AG10803 (cell line): ENCODE measurements around the gene SLPI.

ENCODE experiments used
- DNase-seq: peaks from one replicate; pipeline ENCODE4 v3.0.0; 2010; ENCODE audit warnings: low read depth
- H3K4me3 ChIP-seq: 2 replicates; pipeline ENCODE4 v1.5.1; 2011; ENCODE audit warnings: mild to moderate bottlenecking, low read length, control low read depth
- TF ChIP-seq, protein P1 (sequence below): conservative IDR thresholded peaks from 2 replicates; pipeline ENCODE4 v1.5.1; 2011; ENCODE audit warnings: mild to moderate bottlenecking, low read length, control low read depth, inconsistent platforms

SLPI gene, protein sequence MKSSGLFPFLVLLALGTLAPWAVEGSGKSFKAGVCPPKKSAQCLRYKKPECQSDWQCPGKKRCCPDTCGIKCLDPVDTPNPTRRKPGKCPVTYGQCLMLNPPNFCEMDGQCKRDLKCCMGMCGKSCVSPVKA

DNA sequence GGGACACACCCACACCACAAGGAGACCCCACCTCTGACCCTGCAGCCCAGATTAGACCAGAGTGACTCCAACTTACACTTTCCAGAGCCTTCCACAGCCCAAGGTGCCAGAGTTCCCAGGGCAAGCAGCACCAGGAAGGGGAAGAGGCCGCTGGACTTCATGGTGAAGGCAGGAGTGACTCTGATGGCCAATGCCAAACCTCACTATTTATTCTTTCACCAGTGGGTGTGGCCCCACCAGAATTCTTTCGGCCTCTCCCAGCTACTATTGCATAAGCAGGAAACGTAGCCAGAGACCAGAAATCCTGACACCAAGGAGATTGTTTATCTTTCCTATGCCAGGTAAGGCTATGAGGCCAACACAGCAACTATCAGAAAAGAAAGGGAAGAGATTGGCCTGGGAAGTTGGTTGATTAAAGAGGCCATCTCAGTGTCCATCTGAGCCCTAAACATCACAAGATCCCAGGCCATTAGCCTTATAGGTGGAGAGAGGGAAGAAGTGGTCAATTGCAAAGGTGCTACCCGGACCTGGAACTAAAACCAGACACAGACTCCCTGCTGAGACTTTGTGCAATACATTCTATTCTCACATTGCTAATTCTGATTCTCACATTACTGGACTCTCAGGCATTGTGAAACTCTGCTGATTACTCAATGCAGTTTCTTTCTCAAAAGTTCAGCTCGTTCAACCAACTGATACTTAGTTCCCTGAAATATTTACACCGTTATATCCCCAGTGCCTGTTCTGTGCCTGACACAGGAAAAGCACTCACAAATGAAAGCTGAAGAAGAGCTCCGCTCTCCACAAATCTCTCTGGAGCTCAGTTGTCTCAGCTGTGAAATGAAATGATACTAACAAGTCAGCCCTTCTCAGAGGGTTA lies at the start of gene SLPI:
SLPI (minus strand) TSS at position 182 of the 880 bp plus-strand sequence; CDS start at position 161, 21 bp downstream.
- H3K4me3 ChIP-seq: no peak within 1 kb of the TSS
- DNase-seq: peak; percentile 55
- TF ChIP-seq, protein P1, sequence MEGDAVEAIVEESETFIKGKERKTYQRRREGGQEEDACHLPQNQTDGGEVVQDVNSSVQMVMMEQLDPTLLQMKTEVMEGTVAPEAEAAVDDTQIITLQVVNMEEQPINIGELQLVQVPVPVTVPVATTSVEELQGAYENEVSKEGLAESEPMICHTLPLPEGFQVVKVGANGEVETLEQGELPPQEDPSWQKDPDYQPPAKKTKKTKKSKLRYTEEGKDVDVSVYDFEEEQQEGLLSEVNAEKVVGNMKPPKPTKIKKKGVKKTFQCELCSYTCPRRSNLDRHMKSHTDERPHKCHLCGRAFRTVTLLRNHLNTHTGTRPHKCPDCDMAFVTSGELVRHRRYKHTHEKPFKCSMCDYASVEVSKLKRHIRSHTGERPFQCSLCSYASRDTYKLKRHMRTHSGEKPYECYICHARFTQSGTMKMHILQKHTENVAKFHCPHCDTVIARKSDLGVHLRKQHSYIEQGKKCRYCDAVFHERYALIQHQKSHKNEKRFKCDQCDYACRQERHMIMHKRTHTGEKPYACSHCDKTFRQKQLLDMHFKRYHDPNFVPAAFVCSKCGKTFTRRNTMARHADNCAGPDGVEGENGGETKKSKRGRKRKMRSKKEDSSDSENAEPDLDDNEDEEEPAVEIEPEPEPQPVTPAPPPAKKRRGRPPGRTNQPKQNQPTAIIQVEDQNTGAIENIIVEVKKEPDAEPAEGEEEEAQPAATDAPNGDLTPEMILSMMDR: no peak

DNA sequence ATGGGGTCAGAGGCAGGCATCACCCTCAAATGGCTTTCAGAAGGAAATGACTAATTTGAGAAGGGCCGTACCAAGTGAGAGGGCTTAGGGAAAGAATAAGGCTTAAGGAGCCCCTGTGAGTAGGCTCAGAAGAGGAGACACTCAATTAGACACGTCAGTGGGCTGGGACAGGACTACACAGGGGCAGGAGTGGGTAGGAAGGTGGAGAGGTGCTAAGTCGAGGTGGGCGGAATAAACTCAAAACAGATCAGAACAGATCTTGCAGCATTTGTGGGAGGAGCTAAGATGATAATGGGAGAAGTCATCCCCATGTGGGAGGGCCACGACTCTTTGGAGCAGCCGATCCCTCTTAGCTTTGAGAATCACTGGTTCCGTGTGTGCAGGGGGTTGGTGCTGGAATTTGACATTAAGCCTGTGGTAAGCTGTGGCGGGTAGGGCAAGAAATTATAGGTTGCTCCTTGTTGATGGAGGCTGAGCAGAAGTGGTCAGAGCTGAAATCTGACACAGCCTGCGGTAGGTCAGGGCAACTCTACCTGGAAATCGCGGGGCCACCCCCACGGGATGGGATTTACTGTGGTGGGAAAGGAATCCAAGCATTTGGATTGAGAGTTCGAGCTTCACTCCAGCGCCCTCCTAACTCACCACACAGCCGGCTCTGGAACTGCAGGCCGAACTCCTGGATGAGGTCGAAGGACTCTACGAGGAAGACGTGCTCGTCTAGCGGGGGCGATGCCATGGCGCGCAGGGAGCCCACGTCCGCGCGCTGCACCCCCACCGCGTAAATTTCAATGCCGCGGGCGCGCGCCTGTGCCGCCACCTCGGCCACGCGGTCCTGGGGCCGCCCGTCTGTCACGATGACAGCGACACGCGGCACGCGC lies 49.5 kb upstream of the SLPI start:
- H3K4me3 ChIP-seq: no peak overlapping the region
- DNase-seq: no peak
- TF ChIP-seq, protein P1: no peak

DNA sequence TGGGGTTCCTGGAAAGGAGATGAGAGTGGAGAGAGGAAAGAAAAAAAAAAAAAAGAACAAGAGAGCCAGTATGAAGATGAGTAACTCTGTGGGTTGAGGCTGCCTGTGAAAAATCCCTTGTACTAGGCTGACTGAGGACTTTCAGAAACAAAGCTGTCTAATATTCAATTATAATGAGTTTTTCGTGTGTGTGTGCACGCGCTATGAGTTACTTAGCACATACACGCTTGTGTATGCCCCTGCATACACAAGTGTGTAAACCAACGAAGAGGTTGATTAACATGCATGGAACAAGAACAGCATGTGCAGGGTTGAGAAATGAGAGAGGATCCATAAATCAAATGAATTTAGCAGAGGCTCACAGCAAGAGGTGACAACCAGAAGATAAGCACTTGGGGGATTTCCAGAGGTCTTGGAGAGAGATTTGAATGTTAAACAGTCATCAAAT lies 47.5 kb upstream of the SLPI start:
- H3K4me3 ChIP-seq: no peak overlapping the region
- DNase-seq: no peak
- TF ChIP-seq, protein P1: no peak

DNA sequence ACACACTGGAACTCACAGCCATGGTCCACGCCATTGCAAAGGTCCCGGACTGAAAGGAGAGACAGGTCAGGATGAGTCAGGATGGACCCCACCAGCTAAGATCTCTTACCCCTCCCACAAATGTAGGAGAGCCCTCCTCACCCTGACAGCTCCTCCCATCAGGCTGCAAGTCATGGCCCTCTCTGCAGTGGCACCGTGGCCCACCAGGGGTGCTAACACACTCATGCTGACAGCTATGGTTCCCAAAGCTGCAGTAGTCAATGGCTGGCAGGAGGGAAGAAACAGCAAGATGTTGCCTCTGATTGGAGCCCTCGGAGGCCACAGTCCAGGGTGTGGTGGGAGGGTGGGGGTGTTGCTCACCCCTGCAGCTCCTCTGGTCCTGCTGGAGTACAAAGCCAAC lies 46.6 kb upstream of the SLPI start:
- TF ChIP-seq, protein P1: peak; percentile 42
- H3K4me3 ChIP-seq: no peak overlapping the region
- no peak for DNase-seq

DNA sequence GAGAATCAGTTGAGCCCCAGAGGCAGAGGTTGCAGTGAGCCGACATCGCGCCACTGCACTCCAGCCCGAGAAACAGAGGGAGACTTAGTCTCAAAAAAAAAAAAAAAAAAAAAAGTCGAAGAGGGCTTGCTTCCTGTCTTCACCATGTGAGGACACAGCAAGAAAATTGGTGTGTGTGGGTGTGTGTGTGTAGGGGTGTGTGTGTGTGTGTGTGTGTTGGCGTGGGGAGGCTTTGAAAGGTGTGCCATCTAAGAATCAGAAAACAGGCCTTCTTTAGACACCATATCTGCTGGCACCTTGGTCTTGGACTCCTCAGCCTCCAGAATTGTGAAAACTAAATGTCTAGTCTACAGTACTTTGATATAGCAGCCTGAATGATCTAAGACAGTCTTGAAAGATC lies 45.4 kb upstream of the SLPI start:
- TF ChIP-seq, protein P1: no peak
- no peak overlapping the region for H3K4me3 ChIP-seq
- no peak for DNase-seq

DNA sequence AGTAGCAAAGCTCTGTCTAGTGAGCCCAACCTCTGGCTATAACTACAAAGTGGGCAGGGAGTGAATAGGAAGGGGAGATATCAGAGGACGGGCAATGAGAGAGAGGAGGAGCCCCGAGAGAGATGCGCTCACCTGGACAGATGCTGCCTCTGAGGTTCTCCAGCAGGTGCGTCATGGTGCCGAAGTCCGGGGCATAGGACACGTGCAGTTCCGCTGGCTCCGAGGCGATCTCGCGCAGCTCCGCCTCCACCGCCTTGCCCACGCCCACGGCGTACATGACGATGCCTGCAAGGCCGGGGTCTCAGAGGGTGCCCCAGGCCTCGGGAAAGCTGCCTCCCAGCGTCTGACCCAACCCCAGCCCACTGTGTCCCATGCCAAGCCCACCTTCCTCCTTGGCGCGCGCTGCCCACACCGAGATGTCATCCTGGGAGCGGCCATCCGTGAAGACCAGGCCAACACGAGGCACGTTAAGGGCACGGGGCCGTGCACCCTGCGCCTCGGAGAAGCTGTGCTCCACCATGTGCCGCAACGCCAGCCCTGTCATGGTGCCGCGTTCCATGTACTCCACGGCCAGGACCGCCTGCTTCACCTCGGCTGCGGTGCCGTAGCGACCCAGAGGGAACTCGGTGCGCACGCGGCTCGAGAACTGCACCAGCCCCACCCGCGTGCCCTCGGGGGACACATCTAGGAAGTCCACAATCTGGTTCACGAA lies 43.6 kb upstream of the SLPI start:
- no peak for DNase-seq
- no peak overlapping the region for H3K4me3 ChIP-seq
- TF ChIP-seq, protein P1: no peak
